NCI-H1417 (cell line): ENCODE measurements around the gene PEF1.

Source experiments
- DNase-seq, 3 experiments: peaks; one replicate each; lab custom pipeline; 2025; lab: John Stamatoyannopoulos, UW

The PEF1 gene

GRCh38 chr1:31583995-31584868, 60.4 kb downstream of the PEF1 start:
- peak in 2 of 3 experiments; percentile 10 to 63 for DNase-seq

DNA sequence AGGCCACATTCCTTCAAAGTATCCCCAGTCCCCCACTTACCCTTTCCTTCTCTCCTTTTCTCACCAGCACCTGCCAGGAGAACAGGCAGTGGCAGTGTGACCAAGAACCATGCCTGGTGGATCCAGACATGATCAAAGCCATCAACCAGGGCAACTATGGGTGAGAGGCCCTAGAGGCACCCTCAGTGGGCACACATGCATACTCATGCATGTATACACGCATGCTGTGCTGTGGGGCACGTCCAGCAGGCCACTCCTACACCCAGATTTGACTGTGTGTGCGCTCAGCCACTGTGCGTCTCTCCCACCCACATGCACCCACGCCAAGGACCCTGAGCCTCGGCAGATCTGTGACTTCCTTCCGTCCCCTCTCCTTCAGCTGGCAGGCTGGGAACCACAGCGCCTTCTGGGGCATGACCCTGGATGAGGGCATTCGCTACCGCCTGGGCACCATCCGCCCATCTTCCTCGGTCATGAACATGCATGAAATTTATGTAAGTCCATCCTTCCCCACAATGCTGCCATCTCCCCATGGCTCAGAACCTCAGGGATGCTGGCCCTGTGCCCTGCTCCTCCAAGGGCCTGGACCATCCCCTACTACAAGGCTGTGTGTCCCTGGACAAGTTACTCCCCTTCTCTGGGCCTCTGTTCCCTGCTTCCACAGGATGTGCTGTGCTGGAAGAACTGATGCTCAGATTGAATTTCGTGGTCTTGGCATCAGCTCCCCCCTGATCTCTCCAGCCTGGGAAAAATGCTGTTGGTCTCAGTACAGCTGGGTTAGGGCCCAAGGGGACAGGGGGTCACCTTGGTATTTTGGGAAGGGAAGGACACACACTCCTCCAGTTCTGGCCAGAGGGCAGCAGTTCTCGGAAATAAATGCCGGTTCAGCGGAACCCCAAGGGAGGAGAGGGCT, 61.3 kb downstream of the PEF1 start:
- no peak for DNase-seq

DNA sequence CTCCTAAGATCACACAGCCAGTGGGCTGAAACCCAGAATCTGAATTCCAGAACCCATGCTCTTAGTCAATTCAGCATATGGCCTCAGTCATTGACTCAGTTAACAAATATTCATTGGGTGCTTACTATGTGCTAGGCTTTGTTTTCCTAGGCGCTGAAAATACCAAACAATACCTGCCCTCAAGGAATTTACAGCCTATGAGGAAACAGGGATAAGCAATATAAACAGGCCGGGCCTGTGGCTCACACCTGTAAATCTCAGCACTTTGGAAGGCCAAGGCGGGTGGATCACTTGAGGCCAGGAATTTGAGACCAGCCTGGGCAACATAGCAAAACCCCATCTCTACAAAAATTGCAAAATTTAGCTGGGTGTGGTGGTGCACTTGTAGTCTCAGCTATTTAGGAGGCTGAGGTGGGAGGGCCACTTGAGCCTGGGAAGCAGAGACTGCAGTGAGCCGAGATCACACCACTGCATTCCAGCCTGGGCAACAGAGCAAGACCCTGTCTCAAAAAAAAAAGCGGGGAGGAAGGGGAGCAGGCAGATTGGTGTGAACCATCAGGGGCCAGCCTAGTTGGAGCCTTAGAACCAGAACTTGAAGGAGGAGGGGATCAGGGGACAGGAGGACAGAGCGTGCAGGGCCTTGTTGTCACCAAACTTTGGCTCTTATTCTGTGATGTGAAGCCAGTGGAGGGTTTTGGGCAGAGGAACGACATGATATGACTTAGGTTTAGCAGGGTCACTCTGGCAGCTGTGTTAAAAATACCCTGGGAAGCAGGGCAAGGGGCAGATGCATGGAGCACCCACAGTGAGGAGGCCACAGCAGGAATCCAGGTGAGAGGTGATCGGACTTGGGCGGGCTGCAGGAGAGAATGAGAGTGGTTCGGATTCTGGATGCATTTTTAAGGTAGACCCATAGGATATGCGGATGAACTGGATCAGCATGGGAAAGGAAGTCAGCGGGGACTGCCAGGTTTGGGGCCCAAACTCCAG, 62.6 kb downstream of the PEF1 start:
- DNase-seq, result no peak

GRCh38 chr1:31580891-31581603, 63.6 kb downstream of the PEF1 start:
- no peak for DNase-seq

- DNase-seq, result no peak
These were observed 64.2 kb downstream of the PEF1 start for GRCh38 chr1:31580513-31580870.
